Suppressor macrophage treated with lipopolysaccharide for 1 hour (primary cell): Measurements from ENCODE around the gene CALHM1.
"Not testable (repeated sequence)": the region's sequence is repeated elsewhere in the genome, so short reads cannot be mapped to it uniquely, and the experiment has no call there.

Experiments used
- DNase-seq, 3 donors: peaks; one replicate each; pipeline ENCODE4 v3.0.0-alpha.2; 2020 to 2022

Gene CALHM1

GRCh38 chr10:103486635-103487409, 28.1 kb upstream of the CALHM1 start:
- DNase-seq = not testable (repeated sequence)

DNA sequence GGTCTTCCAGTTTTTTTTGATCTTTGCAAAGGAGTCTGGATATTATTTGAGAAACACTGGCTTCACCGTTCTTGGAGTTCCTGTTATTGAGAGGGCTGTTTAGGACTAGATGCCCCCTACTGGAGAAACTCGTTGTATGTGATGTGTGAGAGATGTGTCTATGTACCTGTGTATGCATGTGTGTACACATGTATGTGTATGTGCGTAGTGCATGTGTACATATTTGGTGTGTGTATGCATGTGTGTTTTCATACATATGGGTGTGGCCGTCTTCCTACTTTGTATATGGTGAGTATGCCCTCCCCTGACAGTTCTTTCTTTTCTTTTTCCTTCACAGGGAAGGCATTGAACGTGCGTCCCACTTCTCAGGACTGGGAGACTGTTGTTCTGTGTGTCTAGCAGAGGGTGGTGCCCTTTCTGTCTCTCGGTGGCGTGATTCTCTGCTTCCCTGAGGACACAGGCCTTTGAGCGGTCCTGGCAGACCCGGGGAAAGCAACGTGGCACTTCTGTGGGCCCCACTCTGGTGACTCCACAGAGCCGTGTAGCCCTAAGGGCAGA, 23.4 kb upstream of the CALHM1 start:
- peak; percentile 83 to 89 (median 85) for DNase-seq

GRCh38 chr10:103480521-103480920, 21.8 kb upstream of the CALHM1 start:
- peak; percentile 32 to 49 (median 49) for DNase-seq

GRCh38 chr10:103479135-103479534, 20.4 kb upstream of the CALHM1 start, which contains the start of gene CALHM3:
Gene CALHM3, minus strand, starts transcription at chr10:103479240. Its CDS starts 208 bp downstream, at chr10:103479032.
- DNase-seq = no peak

DNA sequence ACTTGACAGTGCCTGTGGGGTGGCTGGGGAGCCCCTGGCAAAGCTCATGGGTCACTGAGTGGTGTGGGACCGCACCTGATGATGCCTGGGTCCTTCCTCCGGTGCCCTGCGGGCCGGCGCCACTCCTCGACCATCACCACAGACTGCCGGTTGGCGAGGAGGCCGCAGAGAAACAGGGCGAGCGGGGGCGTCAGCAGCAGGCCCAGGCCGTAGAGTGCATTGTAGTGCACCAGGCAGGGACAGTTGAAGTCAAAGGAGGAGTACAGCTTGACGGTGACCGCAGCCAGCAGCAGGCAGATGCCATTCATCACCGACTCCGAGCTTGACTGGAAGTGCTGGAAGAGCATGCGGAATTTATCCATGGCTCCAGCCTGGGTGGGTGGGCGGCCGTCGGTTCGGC, 20.0 kb upstream of the CALHM1 start:
- no peak for DNase-seq

DNA sequence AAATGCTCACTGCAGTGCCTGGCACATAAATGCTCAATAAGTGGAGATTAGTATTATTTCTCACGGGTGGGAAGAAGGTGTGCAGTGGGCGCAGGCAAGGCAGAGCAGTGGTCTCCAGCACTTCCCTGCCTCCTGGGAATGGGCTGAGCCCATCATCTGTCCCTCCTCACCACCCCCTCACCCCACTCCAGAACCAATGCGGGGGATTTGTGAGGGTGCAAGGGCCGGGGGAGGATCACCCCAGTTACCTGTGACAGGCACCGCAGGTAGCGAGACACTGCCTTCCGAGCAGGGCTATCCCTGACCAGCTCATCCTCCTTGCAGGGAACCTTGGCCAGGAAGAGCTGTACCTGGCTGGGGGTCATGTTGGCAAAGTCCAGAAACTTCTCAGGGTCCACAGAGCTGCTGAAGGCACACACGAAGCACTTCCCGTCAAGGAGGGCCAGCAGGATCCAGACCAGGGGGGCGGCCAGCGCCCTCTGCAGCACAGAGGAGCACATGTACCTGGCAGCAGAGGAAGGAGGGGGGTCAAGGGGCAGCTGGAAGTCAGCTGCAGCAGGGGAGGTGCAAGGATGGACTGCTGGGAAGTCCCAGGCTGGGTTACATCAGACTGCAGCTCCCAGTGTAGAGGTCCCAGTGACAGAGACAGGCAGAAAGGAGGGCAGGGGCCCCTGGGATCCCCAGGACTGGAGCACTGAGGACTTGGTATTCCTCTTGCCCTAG, 17.5 kb upstream of the CALHM1 start:
- peak; percentile 38 to 65 (median 48) for DNase-seq

GRCh38 chr10:103475437-103475836, 16.7 kb upstream of the CALHM1 start:
- no peak for DNase-seq

GRCh38 chr10:103474077-103474476, 15.4 kb upstream of the CALHM1 start:
- no peak for DNase-seq

GRCh38 chr10:103473261-103473671, 14.6 kb upstream of the CALHM1 start:
- no peak for DNase-seq

GRCh38 chr10:103472005-103472404, 13.3 kb upstream of the CALHM1 start:
- no peak for DNase-seq

- peak; percentile 54 to 67 (median 60) for DNase-seq
These were observed 12.3 kb upstream of the CALHM1 start for GRCh38 chr10:103470761-103471653.

DNA sequence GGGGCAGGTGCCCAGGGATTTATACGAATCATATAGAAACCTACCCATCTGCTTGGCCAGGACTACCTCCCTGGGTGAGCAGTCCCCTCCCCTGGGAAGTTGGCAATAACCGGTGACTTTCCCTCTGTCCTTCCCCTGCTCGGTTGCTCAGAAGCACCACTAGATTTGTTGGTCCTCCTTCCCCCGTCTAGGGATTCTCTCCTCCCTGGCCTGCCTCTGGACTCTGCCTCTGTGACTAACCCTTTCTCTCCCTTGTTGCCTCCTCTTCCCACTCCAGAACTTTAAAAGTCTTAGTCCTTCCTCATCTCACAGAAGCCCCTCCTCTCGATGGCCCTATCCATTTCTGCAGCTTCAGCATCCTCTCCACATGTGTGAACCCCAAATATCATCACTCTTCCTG, 10.5 kb upstream of the CALHM1 start:
- DNase-seq = peak; percentile 56 to 71 (median 62)

GRCh38 chr10:103467406-103467805, 8.7 kb upstream of the CALHM1 start:
- peak; percentile 42 to 56 (median 47) for DNase-seq

GRCh38 chr10:103466734-103467133, 8.0 kb upstream of the CALHM1 start:
- peak in 1 of 3 donors; percentile 29 for DNase-seq

DNA sequence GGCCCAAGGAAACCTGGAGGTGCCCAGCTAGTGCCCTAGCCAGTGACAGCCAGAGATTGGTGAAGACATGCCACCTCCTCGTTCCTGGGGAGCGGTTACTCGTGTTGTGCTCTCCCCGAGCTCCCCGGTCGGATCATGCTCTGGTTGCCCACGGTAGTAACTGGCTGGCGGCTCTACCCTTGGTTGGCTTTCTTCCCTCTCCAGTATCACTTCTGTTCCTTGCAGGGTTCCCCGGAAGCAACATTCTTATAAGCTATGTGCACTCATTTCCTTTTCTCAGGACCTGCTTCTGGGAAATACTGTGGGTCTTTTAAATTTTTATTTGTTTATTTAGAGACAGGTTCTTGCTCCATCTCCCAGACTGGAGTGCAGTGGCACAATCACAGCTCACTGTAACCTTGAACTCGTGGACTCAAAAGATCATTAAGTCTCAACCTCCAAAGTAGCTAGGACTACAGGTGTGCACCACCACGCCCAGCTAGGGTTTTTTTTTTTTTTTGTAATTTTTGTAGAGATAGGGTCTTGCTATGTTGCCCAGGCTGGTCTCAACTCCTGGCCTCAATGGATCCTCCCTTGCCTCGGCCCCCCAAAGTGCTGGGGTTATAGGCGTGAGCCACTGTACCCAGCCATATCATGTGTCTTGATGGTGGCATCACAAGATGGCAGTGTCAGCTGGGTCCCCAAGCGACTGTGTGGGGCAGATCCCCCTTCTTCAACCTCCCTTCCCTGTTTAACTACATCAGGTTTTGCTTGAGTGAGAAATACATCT, 6.9 kb upstream of the CALHM1 start:
- DNase-seq = peak; percentile 74 to 88 (median 76)

GRCh38 chr10:103463499-103463898, 4.8 kb upstream of the CALHM1 start:
- peak; percentile 64 to 73 (median 67) for DNase-seq

DNA sequence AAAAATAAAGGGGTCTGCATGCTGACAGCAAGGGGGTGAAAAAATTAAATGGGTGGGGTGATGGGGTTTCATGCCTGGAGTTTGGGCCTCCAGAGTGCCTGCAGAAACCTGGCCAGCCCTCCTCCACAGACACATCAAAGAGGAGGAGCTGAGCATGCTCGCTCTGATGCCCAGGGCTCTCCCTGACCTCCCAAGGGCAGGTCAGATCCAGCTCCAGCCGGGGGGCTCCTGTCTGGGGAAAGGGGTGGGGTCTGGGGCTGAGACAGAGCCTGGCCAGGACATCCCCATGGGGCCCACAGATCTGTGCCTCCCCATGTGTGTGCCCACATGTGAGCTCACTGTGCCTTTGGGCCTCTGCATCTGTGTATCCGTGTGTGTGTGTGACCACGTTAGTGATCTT, 915 bp upstream of the CALHM1 start:
- no peak for DNase-seq

DNA sequence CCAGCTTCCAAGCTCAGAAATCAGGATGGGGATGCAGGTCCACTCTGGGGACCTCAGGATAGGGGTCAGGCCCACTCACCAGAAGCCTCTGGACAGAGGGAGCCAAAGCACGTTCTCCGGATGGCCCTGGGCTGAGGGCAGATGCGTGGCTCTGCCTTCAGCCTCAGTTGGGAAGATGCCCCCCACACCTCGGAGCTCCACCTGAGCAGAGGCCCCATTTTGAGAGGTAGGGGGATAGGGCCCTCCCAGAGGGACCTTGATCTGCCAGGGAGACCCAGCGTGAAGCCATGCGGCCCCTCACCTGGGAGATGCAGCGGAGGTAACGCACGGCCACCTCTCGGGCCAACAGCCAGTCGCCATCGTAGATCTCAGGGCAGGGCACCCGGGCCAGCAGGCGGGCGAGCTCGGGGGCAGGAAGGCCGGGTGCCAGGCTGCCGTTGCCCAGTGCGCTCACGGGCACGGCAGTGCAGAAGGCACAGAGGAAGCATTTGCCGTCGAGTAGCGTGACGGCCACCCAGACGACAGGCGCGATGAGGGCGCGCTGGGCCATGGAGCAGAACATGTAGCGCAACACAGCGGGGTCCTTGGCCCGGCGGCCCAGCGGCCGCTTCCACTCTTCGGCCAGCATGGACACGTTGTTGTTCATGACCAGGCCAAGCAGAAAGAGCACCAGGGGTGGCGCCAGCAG, 660 bp downstream of the CALHM1 start:
- no peak for DNase-seq

- DNase-seq = no peak
These were observed 1.5 kb downstream of the CALHM1 start for GRCh38 chr10:103457176-103457712.

- DNase-seq = no peak
These were observed 2.5 kb downstream of the CALHM1 start for GRCh38 chr10:103456074-103456660.

- DNase-seq = no peak
These were observed 3.5 kb downstream of the CALHM1 start for GRCh38 chr10:103455235-103455634.
